Endodermal cell (in vitro differentiated cells): ENCODE data around the gene MAPRE2. TPM values are rescaled to one million over a fixed set of nuclear protein-coding genes. Genes with fewer than 3 reads are reported as not detected.

Source experiments
- DNase-seq: peaks from one replicate; pipeline ENCODE4 v3.0.0-alpha.2; 2017
- H3K27ac ChIP-seq: 2 replicates; pipeline ENCODE4 v1.5.1; 2013; ENCODE audit warnings: mild to moderate bottlenecking, low read depth, low read length, moderate library complexity
- H3K27me3 ChIP-seq: 2 replicates; pipeline ENCODE4 v1.6.1; 2013; ENCODE audit warnings: mild to moderate bottlenecking, low read length, moderate library complexity; ENCODE audit not compliant: insufficient read depth, control insufficient read depth, poor library complexity, severe bottlenecking
- H3K36me3 ChIP-seq: 2 replicates; pipeline ENCODE4 v1.7.0; 2013; ENCODE audit warnings: mild to moderate bottlenecking, low read length, moderate library complexity; ENCODE audit not compliant: control insufficient read depth, insufficient read depth
- H3K4me1 ChIP-seq: one replicate; pipeline ENCODE4 v1.7.0; 2013; ENCODE audit warnings: low read length; ENCODE audit not compliant: control insufficient read depth, insufficient read depth
- H3K4me3 ChIP-seq: 2 replicates; pipeline ENCODE4 v1.5.1; 2013; ENCODE audit warnings: mild to moderate bottlenecking, low read length, moderate library complexity
- H3K9ac ChIP-seq: 2 replicates; pipeline ENCODE4 v1.6.1; 2013; ENCODE audit warnings: mild to moderate bottlenecking, low read length, moderate library complexity; ENCODE audit not compliant: poor library complexity, severe bottlenecking; ENCODE audit errors: extremely low read depth
- H3K9me3 ChIP-seq: 2 replicates; pipeline ENCODE4 v1.6.1; 2013; ENCODE audit warnings: mild to moderate bottlenecking, low read length, moderate library complexity; ENCODE audit not compliant: control insufficient read depth
- H3K27ac Mint-ChIP-seq: 2 replicates; pipeline ENCODE4 v1.8.0; 2020; ENCODE audit warnings: mixed read lengths
- H3K27me3 Mint-ChIP-seq: 2 replicates; pipeline ENCODE4 v1.8.0; 2021; ENCODE audit warnings: mild to moderate bottlenecking, mixed read lengths; ENCODE audit not compliant: insufficient read depth
- H3K36me3 Mint-ChIP-seq: 2 replicates; pipeline ENCODE4 v1.8.0; 2020; ENCODE audit warnings: low read depth, mixed read lengths
- H3K4me1 Mint-ChIP-seq: 2 replicates; pipeline ENCODE4 v1.8.0; 2020; ENCODE audit warnings: mixed read lengths
- H3K4me3 Mint-ChIP-seq: 2 replicates; pipeline ENCODE4 v1.8.0; 2020; ENCODE audit warnings: mild to moderate bottlenecking, moderate library complexity, mixed read lengths
- H3K9me3 Mint-ChIP-seq: 2 replicates; pipeline ENCODE4 v1.8.0; 2020; ENCODE audit warnings: mild to moderate bottlenecking, mixed read lengths
- whole genome bisulfite sequencing, 2 experiments: methylation state at CpG; one replicate each; pipeline versions ENCODE4 v1.1.5 to v1.1.7; 2013; ENCODE audit warnings: missing lambda C conversion rate in 2 of 2, mixed read lengths in 1 of 2; ENCODE audit not compliant: insufficient coverage in 1 of 2, insufficient read length in 1 of 2; 5-methylcytosine and 5-hydroxymethylcytosine counted together
- total RNA-seq, 2 donors: library from RNA; stranded (reverse); fragmentation: NEBNext Ultra II Directional in 1 of 2; extraction: Animal tissue kit (Norgen Biotek cat#: 25700) in 1 of 2; gene quantifications; 2 replicates in 1 of 2; 3 replicates in 1 of 2; pipeline ENCODE4 v1.2.1, GENCODE V29; 2021
- TF ChIP-seq, protein P1 (sequence below): fragments of 200-600 bp; sonication (generic); conservative IDR thresholded peaks from 2 replicates; pipeline ENCODE4 v1.5.0; 2021; ENCODE audit warnings: antibody characterized with exemption, mild to moderate bottlenecking

The MAPRE2 gene
- total RNA-seq, 2 donors from 2014 or later: 15.2 to 16.5 TPM

DNA sequence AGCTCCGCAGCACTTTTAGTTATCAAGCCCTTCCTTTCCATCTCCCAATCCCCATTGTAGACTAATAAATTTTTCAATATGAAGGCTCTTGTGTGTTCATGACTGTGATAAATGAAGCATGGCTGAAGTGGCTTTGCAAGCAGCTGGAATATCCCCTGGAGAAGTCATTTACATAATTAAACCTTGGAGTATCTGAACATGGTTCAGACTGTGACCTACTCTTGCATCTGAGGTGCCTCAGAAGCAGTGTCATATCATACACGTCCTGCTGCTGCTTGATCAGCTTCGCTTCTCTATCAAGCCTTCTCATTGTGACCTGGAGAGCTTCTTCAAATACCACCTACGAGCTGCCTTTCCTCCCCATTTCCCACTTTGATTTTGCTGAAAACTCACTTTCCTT, 151.2 kb downstream of the MAPRE2 start:
- Mint-ChIP-seq H3K4me1 (peaks cover 18% of the 10 kb centered on the region), H3K4me3 (no peak overlapping the region), H3K36me3 (no peaks in the 10 kb centered on the region), H3K9me3 (no peaks in the 10 kb centered on the region), H3K27ac (no peak overlapping the region), H3K27me3 (no peaks in the 10 kb centered on the region)
- TF ChIP-seq, protein P1, sequence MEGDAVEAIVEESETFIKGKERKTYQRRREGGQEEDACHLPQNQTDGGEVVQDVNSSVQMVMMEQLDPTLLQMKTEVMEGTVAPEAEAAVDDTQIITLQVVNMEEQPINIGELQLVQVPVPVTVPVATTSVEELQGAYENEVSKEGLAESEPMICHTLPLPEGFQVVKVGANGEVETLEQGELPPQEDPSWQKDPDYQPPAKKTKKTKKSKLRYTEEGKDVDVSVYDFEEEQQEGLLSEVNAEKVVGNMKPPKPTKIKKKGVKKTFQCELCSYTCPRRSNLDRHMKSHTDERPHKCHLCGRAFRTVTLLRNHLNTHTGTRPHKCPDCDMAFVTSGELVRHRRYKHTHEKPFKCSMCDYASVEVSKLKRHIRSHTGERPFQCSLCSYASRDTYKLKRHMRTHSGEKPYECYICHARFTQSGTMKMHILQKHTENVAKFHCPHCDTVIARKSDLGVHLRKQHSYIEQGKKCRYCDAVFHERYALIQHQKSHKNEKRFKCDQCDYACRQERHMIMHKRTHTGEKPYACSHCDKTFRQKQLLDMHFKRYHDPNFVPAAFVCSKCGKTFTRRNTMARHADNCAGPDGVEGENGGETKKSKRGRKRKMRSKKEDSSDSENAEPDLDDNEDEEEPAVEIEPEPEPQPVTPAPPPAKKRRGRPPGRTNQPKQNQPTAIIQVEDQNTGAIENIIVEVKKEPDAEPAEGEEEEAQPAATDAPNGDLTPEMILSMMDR: no peak
- Histone ChIP-seq H3K9ac (no peak overlapping the region), H3K27ac (no peak overlapping the region), H3K4me3 (no peak overlapping the region), H3K9me3 (no peaks in the 10 kb centered on the region), H3K27me3 (no peaks in the 10 kb centered on the region), H3K4me1 (no peaks in the 10 kb centered on the region), H3K36me3 (no peaks in the 10 kb centered on the region)
- WGBS, 2 experiments: 86 to 92% methylated on average over 2 to 4 of the region's 4 CpGs
- no peak for DNase-seq

Other genes starting within 250 kb of the MAPRE2 start
- 10 to 100 TPM; 44.1 to 64.6 TPM for gene ZNF397, start 199.6 kb downstream of the MAPRE2 start, total RNA-seq
- gene ZSCAN30, start 248.8 kb downstream of the MAPRE2 start, total RNA-seq: 10 to 100 TPM; 20.1 to 29.6 TPM